HG03039 (cell line): ENCODE measurements around the gene CHSY1.
"Not testable (repeated sequence)": the region's sequence is repeated elsewhere in the genome, so short reads cannot be mapped to it uniquely, and the experiment has no call there.

ENCODE experiments used
- ATAC-seq: cut with Tn5 transposase; IDR thresholded peaks from one replicate; pipeline ENCODE4 v1.9.1; 2021; ENCODE audit warnings: mild to moderate bottlenecking, moderate library complexity; ENCODE audit not compliant: unreplicated experiment

The CHSY1 gene

DNA sequence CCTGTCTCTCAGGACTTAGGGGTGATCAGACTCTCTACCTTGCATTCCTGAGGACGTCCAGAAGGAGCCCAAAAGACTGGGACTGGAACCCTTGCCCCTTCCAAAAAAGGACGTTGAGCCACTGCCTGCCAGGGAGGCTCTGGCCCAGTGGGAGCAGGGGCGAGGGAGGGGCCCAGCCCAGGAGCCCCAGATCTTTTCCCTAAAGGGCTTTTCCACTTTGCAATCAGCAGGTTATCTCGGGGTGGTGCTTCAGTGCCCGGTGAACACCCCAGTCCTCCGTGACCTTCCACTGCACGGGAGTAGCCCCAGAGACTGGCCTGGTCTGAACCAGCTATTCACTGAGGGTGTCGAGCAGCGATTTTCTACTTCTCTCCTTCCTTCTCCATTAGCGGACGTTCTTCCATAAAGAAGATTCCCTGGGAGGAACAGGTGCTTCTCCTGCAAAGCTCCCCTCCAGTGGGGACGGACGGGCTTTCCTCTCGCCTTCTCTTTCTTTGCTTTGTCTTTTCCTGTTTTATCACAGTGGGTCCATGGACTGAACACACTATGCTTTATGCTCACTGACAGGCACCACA lies 113.7 kb downstream of the CHSY1 start:
- no peak for ATAC-seq

DNA sequence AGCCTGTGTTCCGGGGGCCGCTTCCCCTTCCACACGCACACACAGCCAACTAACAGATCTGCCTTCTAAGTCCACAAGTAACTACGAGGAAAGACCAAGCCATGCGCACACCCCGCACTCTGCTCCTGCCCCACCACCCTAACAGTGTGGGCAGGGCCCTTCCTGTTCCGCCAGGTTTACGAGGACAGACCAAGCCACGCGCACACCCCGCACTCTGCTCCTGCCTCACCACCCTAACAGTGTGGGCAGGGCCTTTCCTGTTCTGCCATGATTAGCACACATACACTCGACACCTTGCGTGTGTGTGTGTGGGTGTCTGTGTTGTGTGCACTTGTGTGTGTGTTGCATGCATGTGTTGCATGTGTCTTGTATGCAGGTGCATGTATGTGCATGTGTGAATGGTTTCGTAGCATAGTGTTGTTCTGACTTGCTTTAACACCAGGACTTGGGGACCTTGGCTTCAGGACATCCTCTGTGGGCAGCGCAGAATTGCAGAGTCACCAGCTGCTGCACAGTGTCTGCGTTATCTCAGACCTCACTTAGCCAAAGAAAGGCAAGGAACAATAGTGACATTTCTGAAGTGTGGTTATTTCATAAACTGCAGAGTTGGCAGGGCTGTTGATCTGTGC lies 114.4 kb downstream of the CHSY1 start:
- ATAC-seq, result no peak

- ATAC-seq, result no peak
Observed at GRCh38 chr15:101136381-101137268, 115.2 kb downstream of the CHSY1 start.

- peak; percentile 58 for ATAC-seq
Observed at GRCh38 chr15:101135532-101136166, 116.2 kb downstream of the CHSY1 start.

DNA sequence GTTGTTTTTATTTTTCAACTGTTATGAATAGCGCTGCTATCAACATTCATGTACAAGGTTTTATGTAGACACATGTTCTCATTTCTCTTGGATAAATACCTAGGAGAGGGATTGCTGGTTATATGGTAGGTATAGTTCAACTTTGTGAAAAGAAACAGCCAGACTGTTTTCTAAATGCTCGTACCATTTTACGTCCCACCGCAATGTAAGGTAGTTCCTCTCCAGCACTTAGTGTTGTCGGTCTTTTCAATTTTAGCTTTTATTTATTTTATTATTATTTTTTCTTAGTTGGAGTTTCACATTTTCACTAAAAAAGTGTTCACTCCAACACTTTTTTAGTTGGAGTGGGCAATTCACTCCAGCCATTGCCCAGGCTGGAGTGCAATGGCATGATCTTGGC lies 117.1 kb downstream of the CHSY1 start:
- ATAC-seq, result no peak

DNA sequence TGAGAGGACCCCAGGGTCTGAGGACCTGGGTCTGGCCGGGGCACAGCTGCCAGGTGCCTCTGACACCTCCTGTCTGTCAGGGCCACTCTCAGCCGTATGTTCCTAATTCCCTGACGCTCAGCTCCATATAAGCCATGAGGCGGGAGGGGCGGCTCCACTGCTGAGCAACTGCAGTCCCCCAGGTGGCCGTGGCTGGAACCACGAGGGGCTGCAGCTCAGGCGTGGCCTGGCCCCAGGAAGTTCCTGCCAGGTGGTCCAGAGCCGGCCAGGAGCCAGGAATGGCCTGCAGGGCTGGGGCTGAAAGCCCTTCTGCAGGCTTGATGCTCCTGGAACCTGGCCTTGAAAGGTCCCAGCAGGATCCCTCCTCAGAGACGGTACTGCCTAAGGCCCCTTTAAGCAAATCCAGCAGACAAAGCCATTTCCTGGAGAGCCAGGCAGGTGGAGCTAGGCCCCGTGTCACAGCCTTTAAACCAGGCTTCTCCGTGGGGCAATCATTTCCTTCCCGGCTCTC lies 118.0 kb downstream of the CHSY1 start:
- no peak for ATAC-seq

DNA sequence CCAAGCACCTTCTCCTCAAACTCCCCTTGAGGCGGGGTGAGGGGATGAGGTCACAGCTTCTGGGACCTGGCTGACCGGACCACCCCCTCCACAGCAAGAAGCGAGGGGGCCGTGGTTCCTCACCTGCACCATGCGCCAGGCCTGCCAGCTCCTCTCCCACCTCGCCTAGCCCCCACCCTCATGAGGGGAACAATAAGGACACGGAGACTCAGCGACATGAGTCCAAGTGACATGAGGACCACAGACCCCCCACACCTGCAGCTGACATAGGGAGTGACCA lies 118.7 kb downstream of the CHSY1 start:
- no peak for ATAC-seq

GRCh38 chr15:101132390-101133180 lies 119.3 kb downstream of the CHSY1 start:
- no peak for ATAC-seq

- no peak for ATAC-seq
Observed at GRCh38 chr15:101131489-101132389, 120.1 kb downstream of the CHSY1 start.

- ATAC-seq, result no peak
Observed at GRCh38 chr15:101129851-101130380, 121.9 kb downstream of the CHSY1 start.

GRCh38 chr15:101128221-101129015 lies 123.4 kb downstream of the CHSY1 start:
- no peak for ATAC-seq

DNA sequence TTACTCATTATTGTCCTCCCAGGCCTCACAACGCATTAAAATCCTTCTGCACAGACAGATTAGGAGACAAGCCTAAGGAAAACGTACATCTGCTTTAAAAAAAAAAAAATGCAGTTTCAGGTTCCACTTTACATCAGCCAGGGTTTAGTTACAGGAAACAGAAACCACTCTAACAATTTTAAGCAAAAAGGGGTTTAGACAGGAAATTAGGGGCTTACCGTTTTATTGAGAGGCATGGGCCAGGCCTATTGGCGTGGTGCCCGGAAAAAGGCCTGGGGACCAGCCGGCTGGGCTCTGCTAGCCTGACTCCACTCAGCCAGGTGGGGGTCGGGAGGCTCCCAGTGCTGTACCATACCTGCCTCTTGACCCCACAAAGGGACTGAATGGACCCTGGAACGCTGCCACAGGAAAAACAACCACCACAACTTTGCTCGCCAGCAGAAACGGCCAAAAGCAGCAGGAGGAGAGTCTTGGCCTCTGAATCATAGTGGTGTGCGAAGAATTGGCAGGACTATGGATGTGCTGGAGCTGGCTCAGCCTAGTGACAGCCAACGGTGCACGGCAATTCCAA lies 124.3 kb downstream of the CHSY1 start:
- peak; percentile 61 for ATAC-seq

GRCh38 chr15:101126618-101127505 lies 125.0 kb downstream of the CHSY1 start:
- ATAC-seq, result peak; percentile 42

DNA sequence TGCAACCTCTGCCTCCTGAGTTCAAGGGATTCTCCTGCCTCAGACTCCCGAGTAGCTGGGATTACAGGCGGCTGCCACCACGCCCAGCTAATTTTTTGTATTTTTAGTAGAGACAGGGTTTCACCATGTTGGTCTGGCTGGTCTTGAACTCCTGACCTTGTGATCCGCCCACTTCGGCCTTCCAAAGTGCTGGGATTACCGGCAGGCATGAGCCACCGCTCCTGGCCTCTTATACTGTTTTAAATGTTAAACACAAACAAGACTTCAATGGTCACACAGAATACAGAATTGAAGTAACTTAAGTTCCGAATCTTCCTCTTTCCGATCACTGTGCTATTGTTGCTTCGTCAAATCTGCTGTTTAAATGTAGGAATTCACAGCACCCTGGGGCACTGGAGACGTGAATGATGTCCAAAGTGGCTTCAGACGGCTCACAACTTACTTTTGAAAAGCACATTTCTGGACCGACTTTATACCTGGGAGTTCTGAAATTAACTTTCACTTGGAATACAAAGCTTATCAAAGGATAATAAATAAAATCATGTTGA lies 125.9 kb downstream of the CHSY1 start:
- not testable (repeated sequence) for ATAC-seq
